Sigmoid colon (tissue), 7 donors: ENCODE data around the gene FXYD7. TPM values are rescaled to one million over a fixed set of nuclear protein-coding genes. Genes with fewer than 3 reads are reported as not detected.
A peak's percentile ranks its signal among the peaks of the same experiment; 100 is the strongest.

Source experiments
- DNase-seq: peaks from one replicate; pipeline ENCODE4 v3.0.0-alpha.2; 2019
- H3K27ac ChIP-seq, 4 donors: fragments of 200-600 bp; sonication (generic); one replicate each; pipeline ENCODE4 v1.5.1; 2016 to 2019; ENCODE audit warnings: mild to moderate bottlenecking in 1 of 4
- H3K27me3 ChIP-seq, 3 donors: fragments of 200-600 bp; sonication (generic); one replicate each; pipeline ENCODE4 v1.5.1; 2019; ENCODE audit warnings: mild to moderate bottlenecking in 1 of 3
- H3K36me3 ChIP-seq, 4 donors: fragments of 200-600 bp; sonication (generic); one replicate each; pipeline ENCODE4 v1.5.1; 2016 to 2019
- H3K4me1 ChIP-seq, 4 donors: fragments of 200-600 bp; sonication (generic); one replicate each; pipeline ENCODE4 v1.5.1; 2017 to 2019
- H3K4me3 ChIP-seq, 4 donors: fragments of 200-600 bp; sonication (generic); one replicate each; pipeline ENCODE4 v1.5.1; 2017 to 2019; ENCODE audit warnings: mild to moderate bottlenecking in 2 of 4, moderate library complexity in 1 of 4
- H3K9me3 ChIP-seq, 4 donors: fragments of 200-600 bp in 3 of 4; sonication (generic) in 3 of 4; one replicate each; pipeline versions ENCODE4 v1.5.1 to v1.6.1; 2013 to 2019
- EP300 ChIP-seq, 4 donors: sonication (generic); formaldehyde crosslinking; IDR thresholded peaks; one replicate each; pipeline ENCODE4 v1.6.1; 2017; ENCODE audit warnings: antibody characterized with exemption in 4 of 4
- POLR2A ChIP-seq, 2 donors: fragments of 450-650 bp; IDR thresholded peaks; one replicate each; pipeline ENCODE4 v1.6.1; 2016; ENCODE audit warnings: antibody characterized with exemption in 2 of 2, mild to moderate bottlenecking in 2 of 2, moderate library complexity in 2 of 2
- POLR2AphosphoS5 ChIP-seq, 4 donors: sonication (generic); formaldehyde crosslinking; IDR thresholded peaks; one replicate each; pipeline ENCODE4 v1.6.1; 2017; ENCODE audit warnings: antibody characterized with exemption in 4 of 4
- WGBS, 2 donors: extraction: QIAGEN DNeasy Blood & Tissue Kit; methylation state at CpG; one replicate each; pipeline ENCODE4 v1.1.7; 2013; 5-methylcytosine and 5-hydroxymethylcytosine counted together
- intact Hi-C: fragments of 100-400 bp; cut with DNase I; formaldehyde crosslinking; loops from one replicate; pipeline ENCODE4 v1.15.1; 2023
- polyA plus RNA-seq, 3 donors: library from polyadenylated mRNA; stranded (reverse); fragments of 200-250 nt; gene quantifications; one replicate each; pipeline ENCODE4 v1.2.3, GENCODE V29; 2013
- total RNA-seq, 4 donors: library from RNA; depleted of rRNA; stranded (reverse); fragments of >200 nt; gene quantifications; one replicate each; pipeline ENCODE4 v1.1.0, GENCODE V29; 2016
- TF ChIP-seq, protein P1 (sequence below), 4 experiments: fragments of 450-650 bp in 3 of 4; fragments of 200-600 bp in 1 of 4; IDR thresholded peaks; one replicate each; pipeline ENCODE4 v1.5.1; 2016 to 2019; ENCODE audit warnings: antibody characterized with exemption in 4 of 4, mild to moderate bottlenecking in 3 of 4, moderate library complexity in 2 of 4
- donor health status: healthy with polysubstance abuse.
- donor health status: Bipolar disorder and iron deficiency.
- donor health status: healthy.

The FXYD7 gene
- total and polyA plus RNA-seq, 7 donors, result 1.7 to 3.3 TPM; not detected in 5

GRCh38 chr19:35167251-35168119 lies 24.4 kb downstream of the FXYD7 start:
- H3K9me3 ChIP-seq, result peaks cover 6 to 15% (median 11%) of the 10 kb centered on the region in 4 donors
- WGBS, 2 donors, result 73% methylated on average over 5 of the region's 5 CpGs
- H3K36me3 ChIP-seq, result peaks cover 0 to 29% (median 10%) of the 10 kb centered on the region in 4 donors
- H3K27ac ChIP-seq, result no peak overlapping the region
- H3K27me3 ChIP-seq, result no peaks in the 10 kb centered on the region
- intact Hi-C loops, result no loop called here
- no peak overlapping the region for H3K4me3 ChIP-seq
- TF ChIP-seq POLR2AphosphoS5 (IDR thresholded peaks at IDR 0.05) (no peak), EP300 (IDR thresholded peaks at IDR 0.05) (no peak), POLR2A (IDR thresholded peaks at IDR 0.05) (no peak)
- TF ChIP-seq, protein P1, sequence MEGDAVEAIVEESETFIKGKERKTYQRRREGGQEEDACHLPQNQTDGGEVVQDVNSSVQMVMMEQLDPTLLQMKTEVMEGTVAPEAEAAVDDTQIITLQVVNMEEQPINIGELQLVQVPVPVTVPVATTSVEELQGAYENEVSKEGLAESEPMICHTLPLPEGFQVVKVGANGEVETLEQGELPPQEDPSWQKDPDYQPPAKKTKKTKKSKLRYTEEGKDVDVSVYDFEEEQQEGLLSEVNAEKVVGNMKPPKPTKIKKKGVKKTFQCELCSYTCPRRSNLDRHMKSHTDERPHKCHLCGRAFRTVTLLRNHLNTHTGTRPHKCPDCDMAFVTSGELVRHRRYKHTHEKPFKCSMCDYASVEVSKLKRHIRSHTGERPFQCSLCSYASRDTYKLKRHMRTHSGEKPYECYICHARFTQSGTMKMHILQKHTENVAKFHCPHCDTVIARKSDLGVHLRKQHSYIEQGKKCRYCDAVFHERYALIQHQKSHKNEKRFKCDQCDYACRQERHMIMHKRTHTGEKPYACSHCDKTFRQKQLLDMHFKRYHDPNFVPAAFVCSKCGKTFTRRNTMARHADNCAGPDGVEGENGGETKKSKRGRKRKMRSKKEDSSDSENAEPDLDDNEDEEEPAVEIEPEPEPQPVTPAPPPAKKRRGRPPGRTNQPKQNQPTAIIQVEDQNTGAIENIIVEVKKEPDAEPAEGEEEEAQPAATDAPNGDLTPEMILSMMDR (IDR thresholded peaks at IDR 0.05), result no peak
- H3K4me1 ChIP-seq, result no peaks in the 10 kb centered on the region
- DNase-seq, result peak; percentile 41

- peaks cover 6 to 12% (median 11%) of the 10 kb centered on the region in 4 donors for H3K9me3 ChIP-seq
- 69 to 78% methylated on average over 3 of the region's 3 CpGs for WGBS, 2 donors
- DNase-seq, result peak; percentile 17
- peaks cover 0 to 29% (median 10%) of the 10 kb centered on the region in 4 donors for H3K36me3 ChIP-seq
- no peak overlapping the region for H3K27ac ChIP-seq
- H3K4me3 ChIP-seq, result no peak overlapping the region
- intact Hi-C loops, result no loop called here
- TF ChIP-seq EP300 (IDR thresholded peaks at IDR 0.05), result no peak
- TF ChIP-seq, protein P1 (IDR thresholded peaks at IDR 0.05), result no peak
- TF ChIP-seq POLR2A (IDR thresholded peaks at IDR 0.05), result no peak
- no peak for TF ChIP-seq POLR2AphosphoS5 (IDR thresholded peaks at IDR 0.05)
- H3K27me3 ChIP-seq, result no peaks in the 10 kb centered on the region
- no peaks in the 10 kb centered on the region for H3K4me1 ChIP-seq
Measured at GRCh38 chr19:35168196-35168595, 25.1 kb downstream of the FXYD7 start.

- Histone ChIP-seq H3K9me3 (peaks cover 6 to 12% (median 9%) of the 10 kb centered on the region in 4 donors), H3K27me3 (no peaks in the 10 kb centered on the region), H3K27ac (no peak overlapping the region), H3K4me3 (no peak overlapping the region), H3K4me1 (no peaks in the 10 kb centered on the region), H3K36me3 (peaks cover 0 to 21% (median 7%) of the 10 kb centered on the region in 4 donors)
- intact Hi-C loops, result no loop called here
- 82 to 84% methylated on average over 18 of the region's 18 CpGs for WGBS, 2 donors
- peak; percentile 40 for DNase-seq
- TF ChIP-seq EP300 (IDR thresholded peaks at IDR 0.05), result no peak
- TF ChIP-seq, protein P1 (IDR thresholded peaks at IDR 0.05), result no peak
- no peak for TF ChIP-seq POLR2AphosphoS5 (IDR thresholded peaks at IDR 0.05)
- TF ChIP-seq POLR2A (IDR thresholded peaks at IDR 0.05), result no peak
Measured at GRCh38 chr19:35169221-35169995, 26.4 kb downstream of the FXYD7 start.

GRCh38 chr19:35170359-35171061 lies 27.5 kb downstream of the FXYD7 start:
- no peak overlapping the region for H3K27ac ChIP-seq
- no peak overlapping the region for H3K4me3 ChIP-seq
- 79 to 86% methylated on average over 7 of the region's 7 CpGs for WGBS, 2 donors

More at GRCh38 chr19:35170359-35171061, 27.5 kb downstream of the FXYD7 start:
- Histone ChIP-seq H3K27me3 (no peaks in the 10 kb centered on the region), H3K9me3 (peaks cover 6 to 12% (median 9%) of the 10 kb centered on the region in 4 donors), H3K36me3 (peaks cover 0 to 18% (median 6%) of the 10 kb centered on the region in 4 donors), H3K4me1 (no peaks in the 10 kb centered on the region)
- DNase-seq, result peak; percentile 54
- intact Hi-C loops, result no loop called here
- TF ChIP-seq, protein P1 (IDR thresholded peaks at IDR 0.05), result no peak
- no peak for TF ChIP-seq POLR2AphosphoS5 (IDR thresholded peaks at IDR 0.05)
- no peak for TF ChIP-seq POLR2A (IDR thresholded peaks at IDR 0.05)
- TF ChIP-seq EP300 (IDR thresholded peaks at IDR 0.05), result no peak
